HFFc6 (cell line): Measurements from ENCODE around the gene B4GALT5. TPM values are rescaled to one million over a fixed set of nuclear protein-coding genes. Genes with fewer than 3 reads are reported as not detected.

ENCODE experiments used
- DNase-seq: peaks from one replicate; pipeline ENCODE4 v3.0.0-alpha.2; 2018
- H3K27ac Mint-ChIP-seq: 2 replicates; pipeline ENCODE4 v1.8.0; 2020; ENCODE audit warnings: mild to moderate bottlenecking, mixed read lengths
- H3K27me3 Mint-ChIP-seq: 2 replicates; pipeline ENCODE4 v1.8.0; 2021; ENCODE audit warnings: mild to moderate bottlenecking, moderate library complexity, mixed read lengths; ENCODE audit not compliant: insufficient read depth
- H3K36me3 Mint-ChIP-seq: 2 replicates; pipeline ENCODE4 v1.8.0; 2021; ENCODE audit warnings: low read depth, mixed read lengths
- H3K4me1 Mint-ChIP-seq: 2 replicates; pipeline ENCODE4 v1.8.0; 2020; ENCODE audit warnings: low read depth, mixed read lengths
- H3K4me3 Mint-ChIP-seq: 2 replicates; pipeline ENCODE4 v1.8.0; 2020; ENCODE audit warnings: mild to moderate bottlenecking, moderate library complexity, mixed read lengths
- H3K9me3 Mint-ChIP-seq: 2 replicates; pipeline ENCODE4 v1.8.0; 2020; ENCODE audit warnings: mild to moderate bottlenecking, mixed read lengths
- CTCF ChIP-seq: fragments of 200-600 bp; sonication (generic); IDR thresholded peaks from 2 replicates; pipeline ENCODE4 v1.5.0; 2021; ENCODE audit warnings: antibody characterized with exemption, mild to moderate bottlenecking
- total RNA-seq, 6 experiments: library from RNA; stranded (reverse); fragmentation: NEBNext Ultra II Directional; extraction: Animal tissue kit (Norgen Biotek cat#: 25700); gene quantifications; 2 replicates in 1 of 6; 3 replicates in 5 of 6; pipeline ENCODE4 v1.2.3, GENCODE V29; 2021

The B4GALT5 gene
- total RNA-seq, 6 experiments from 2014 or later, result 19.7 to 25.0 (median 21.9) TPM

DNA sequence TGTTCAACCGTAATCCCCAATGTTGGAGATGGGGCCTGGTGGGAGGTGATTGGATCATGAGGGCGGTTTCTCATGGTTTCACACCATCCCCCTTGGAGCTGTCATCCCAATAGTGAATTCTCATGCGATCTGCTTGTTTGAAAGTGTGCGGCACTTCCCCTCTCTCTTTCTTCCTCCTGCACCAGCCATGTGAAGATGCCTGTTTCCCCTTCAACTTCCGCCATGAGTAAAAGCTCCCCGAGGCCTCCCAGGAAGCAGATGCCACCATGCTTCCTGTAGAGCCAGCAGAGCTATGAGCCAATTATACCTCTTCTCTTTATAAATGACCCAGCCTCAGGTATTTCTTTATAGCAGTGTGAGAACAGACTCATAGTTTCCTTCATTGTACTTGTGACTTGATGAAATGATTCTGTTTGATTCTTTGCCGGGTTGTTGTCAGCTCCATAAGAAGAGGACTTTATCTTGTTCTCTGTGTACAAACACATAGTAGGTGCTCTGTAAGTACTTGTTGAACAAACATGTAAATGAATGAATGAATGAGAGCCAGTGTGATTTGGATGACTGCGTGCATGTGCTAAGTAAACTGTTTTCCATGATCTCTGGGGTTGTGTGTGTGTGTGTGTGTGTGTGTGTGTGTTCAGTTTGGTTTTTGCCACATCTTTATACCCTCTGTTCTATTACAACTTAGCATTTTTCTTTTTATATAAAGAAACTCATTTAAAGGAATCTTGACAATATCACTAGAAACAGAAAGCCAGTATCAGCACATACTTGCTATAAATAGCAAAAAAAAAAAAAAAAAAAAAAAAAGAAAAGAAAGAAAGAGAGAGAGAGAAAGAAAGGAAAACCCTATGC lies 123.3 kb downstream of the B4GALT5 start:
- Mint-ChIP-seq H3K4me3 (no peak overlapping the region), H3K27ac (no peak overlapping the region), H3K36me3 (no peaks in the 10 kb centered on the region), H3K4me1 (peaks cover 57% of the 10 kb centered on the region), H3K9me3 (no peaks in the 10 kb centered on the region), H3K27me3 (peaks cover 37% of the 10 kb centered on the region)
- TF ChIP-seq CTCF, result no peak
- DNase-seq, result no peak

DNA sequence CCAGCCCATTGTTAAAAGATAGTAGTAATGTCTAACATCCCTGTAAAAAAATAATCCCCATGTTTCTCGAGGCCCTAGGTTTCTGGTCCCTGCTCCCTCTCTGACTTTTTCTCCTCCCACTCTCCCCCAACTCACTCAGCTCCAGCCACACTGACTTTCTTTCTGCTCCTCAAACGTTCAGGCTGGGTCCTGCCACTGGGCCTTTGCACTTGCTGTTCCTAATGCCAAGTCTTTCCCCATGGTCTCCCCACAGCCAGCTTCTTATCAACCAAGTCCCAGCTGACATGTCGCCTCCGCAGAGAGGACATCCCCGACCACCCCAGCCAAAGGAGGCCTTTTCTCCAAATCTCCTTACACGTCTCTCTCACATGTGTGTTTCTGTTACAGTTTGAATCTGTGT lies 123.9 kb downstream of the B4GALT5 start:
- H3K27me3 Mint-ChIP-seq, result peaks cover 39% of the 10 kb centered on the region
- TF ChIP-seq CTCF, result no peak
- H3K36me3 Mint-ChIP-seq, result no peaks in the 10 kb centered on the region
- no peak overlapping the region for H3K27ac Mint-ChIP-seq
- H3K4me1 Mint-ChIP-seq, result peaks cover 56% of the 10 kb centered on the region
- no peak overlapping the region for H3K4me3 Mint-ChIP-seq
- H3K9me3 Mint-ChIP-seq, result no peaks in the 10 kb centered on the region
- DNase-seq, result no peak

- H3K27ac Mint-ChIP-seq, result peak overlapping the region; percentile 75
- peaks cover 56% of the 10 kb centered on the region for H3K4me1 Mint-ChIP-seq
- peaks cover 11% of the 10 kb centered on the region for H3K9me3 Mint-ChIP-seq
- no peak for TF ChIP-seq CTCF
- H3K27me3 Mint-ChIP-seq, result peaks cover 38% of the 10 kb centered on the region
- peaks cover 10% of the 10 kb centered on the region for H3K36me3 Mint-ChIP-seq
- peak overlapping the region; percentile 21; the same call in 1 of the 2 replicates for H3K4me3 Mint-ChIP-seq
- DNase-seq, result peak; percentile 24
These were observed 126.5 kb downstream of the B4GALT5 start for GRCh38 chr20:49587111-49587570.

DNA sequence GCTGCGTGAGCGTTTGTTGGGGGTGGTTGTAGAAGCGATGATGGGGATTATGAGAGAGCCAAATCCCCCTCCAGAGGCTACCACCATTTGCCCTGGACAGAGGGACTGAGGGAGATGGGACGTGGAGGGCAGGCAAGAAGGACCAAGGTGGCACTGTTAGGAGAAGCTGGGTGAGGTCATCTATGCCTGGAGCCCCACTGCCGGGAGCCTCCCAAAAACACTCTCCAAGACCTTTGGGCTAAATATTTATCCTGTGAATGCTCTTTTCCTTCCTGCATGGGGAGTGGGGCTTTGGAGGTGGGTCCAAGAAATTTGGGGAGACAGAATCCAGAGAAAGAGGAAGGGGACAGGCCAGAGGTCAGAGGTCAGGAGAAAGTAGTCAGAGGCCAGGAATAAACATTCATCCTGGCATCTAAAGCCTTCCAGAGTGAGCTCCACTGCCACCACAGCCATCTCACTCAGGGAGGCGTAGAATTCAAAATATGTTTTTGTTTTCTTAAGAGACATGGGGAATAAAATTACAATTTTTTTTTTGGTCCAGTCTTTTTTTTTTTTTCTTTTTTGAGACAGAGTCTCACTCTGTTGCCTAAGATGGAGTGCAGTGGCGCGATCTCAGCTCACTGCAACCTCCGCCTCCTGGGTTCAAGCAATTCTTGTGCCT lies 128.0 kb downstream of the B4GALT5 start:
- peaks cover 15% of the 10 kb centered on the region for H3K9me3 Mint-ChIP-seq
- peaks cover 62% of the 10 kb centered on the region for H3K4me1 Mint-ChIP-seq
- H3K36me3 Mint-ChIP-seq, result peaks cover 10% of the 10 kb centered on the region
- TF ChIP-seq CTCF, result no peak
- peak overlapping the region; percentile 20; the same call in 1 of the 2 replicates for H3K4me3 Mint-ChIP-seq
- DNase-seq, result no peak
- H3K27me3 Mint-ChIP-seq, result peaks cover 39% of the 10 kb centered on the region
- no peak overlapping the region for H3K27ac Mint-ChIP-seq

GRCh38 chr20:49584418-49585382 lies 129.0 kb downstream of the B4GALT5 start:
- Mint-ChIP-seq H3K9me3 (peaks cover 15% of the 10 kb centered on the region), H3K27me3 (peaks cover 40% of the 10 kb centered on the region), H3K27ac (no peak overlapping the region), H3K4me1 (peaks cover 72% of the 10 kb centered on the region), H3K36me3 (peaks cover 10% of the 10 kb centered on the region), H3K4me3 (no peak overlapping the region)
- DNase-seq, result no peak
- no peak for TF ChIP-seq CTCF
